B cell (primary cell): ENCODE results near the gene RDM1. TPM values are rescaled to one million over a fixed set of nuclear protein-coding genes. Genes with fewer than 3 reads are reported as not detected.

Experiments used
- ATAC-seq: fragments of 200-7000 bp; cut with Tn5 transposase; one replicate; pipeline ENCODE4 v1.10.0; 2021; ENCODE audit warnings: low read depth, mild to moderate bottlenecking, moderate number of reproducible peaks, moderate library complexity
- CTCF ChIA-PET: fragments of 350-600 bp; sonication (Branson Sonifier 250); formaldehyde crosslinking; loops from one replicate; lab custom pipeline; 2021; ENCODE audit warnings: antibody characterized with exemption, inconsistent platforms; lab: Charles Lee
- POLR2A ChIA-PET: fragments of 350-600 bp; sonication (Branson Sonifier 250); formaldehyde crosslinking; loops from one replicate; lab custom pipeline; 2021; ENCODE audit warnings: antibody characterized with exemption; lab: Charles Lee
- DNase-seq: peaks from one replicate; pipeline ENCODE4 v3.0.0; 2013
- H2AFZ ChIP-seq: 2 replicates; pipeline ENCODE4 v1.6.1; 2012; ENCODE audit warnings: mild to moderate bottlenecking, low read depth, low read length; ENCODE audit not compliant: insufficient read depth, poor library complexity, severe bottlenecking
- H3K27ac ChIP-seq, 2 donors: 1 replicate in 1 of 2; 2 replicates in 1 of 2; pipeline ENCODE4 v1.5.1; 2012 to 2013; ENCODE audit warnings: low read length in 2 of 2, mild to moderate bottlenecking in 2 of 2, moderate library complexity in 1 of 2
- H3K27me3 ChIP-seq, 4 experiments: fragments of 200-600 bp in 1 of 4; sonication (generic) in 1 of 4; replicated peaks in 1 of 4; 1 replicate in 2 of 4; 2 replicates in 2 of 4; pipeline versions ENCODE4 v1.6.1 to v1.7.0; 2013 to 2016; ENCODE audit warnings: low read length in 3 of 4, mild to moderate bottlenecking in 2 of 4, mixed read lengths in 1 of 4, moderate library complexity in 1 of 4; ENCODE audit not compliant: insufficient read depth in 4 of 4, control insufficient read depth in 3 of 4; ENCODE audit errors: control extremely low read depth in 1 of 4
- H3K36me3 ChIP-seq, 2 experiments: replicated peaks in 1 of 2; 1 replicate in 1 of 2; 2 replicates in 1 of 2; pipeline versions ENCODE4 v1.6.1 to v1.7.1; 2013; ENCODE audit warnings: low read length in 1 of 2; ENCODE audit not compliant: insufficient read depth in 2 of 2, control insufficient read depth in 1 of 2; ENCODE audit errors: control extremely low read depth in 1 of 2, extremely low read depth in 1 of 2
- H3K4me1 ChIP-seq, 2 donors: fragments of 200-600 bp in 1 of 2; sonication (generic) in 1 of 2; 1 replicate in 1 of 2; 2 replicates in 1 of 2; pipeline versions ENCODE4 v1.5.1 to v1.6.1; 2013 to 2017; ENCODE audit warnings: low read length in 2 of 2; ENCODE audit not compliant: control insufficient read depth in 2 of 2, insufficient read depth in 2 of 2
- H3K4me2 ChIP-seq: replicated peaks from 2 replicates; pipeline ENCODE3; 2012; ENCODE audit warnings: mild to moderate bottlenecking, low read depth, low read length; ENCODE audit not compliant: poor library complexity, severe bottlenecking
- H3K4me3 ChIP-seq, 5 experiments: fragments of 200-600 bp in 1 of 5; sonication (generic) in 1 of 5; 1 replicate in 3 of 5; 2 replicates in 2 of 5; pipeline versions ENCODE4 v1.5.1 to v1.7.0; 2011 to 2016; ENCODE audit warnings: low read length in 4 of 5, mild to moderate bottlenecking in 4 of 5, low read depth in 2 of 5, control low read depth in 1 of 5, moderate library complexity in 1 of 5; ENCODE audit not compliant: insufficient read depth in 1 of 5; ENCODE audit errors: control extremely low read depth in 1 of 5, extremely low read depth in 1 of 5
- H3K79me2 ChIP-seq: fragments of 200-600 bp; sonication (generic); one replicate; pipeline ENCODE4 v1.6.0; 2016; ENCODE audit warnings: low read length; ENCODE audit not compliant: control insufficient read depth, insufficient read depth
- H3K9ac ChIP-seq: fragments of 200-600 bp; sonication (generic); 2 replicates; pipeline ENCODE4 v1.6.1; 2017; ENCODE audit warnings: mild to moderate bottlenecking, low read length, moderate library complexity
- H3K9me3 ChIP-seq, 3 donors: one replicate each; pipeline versions ENCODE4 v1.6.1 to v1.7.1; 2013; ENCODE audit warnings: low read length in 2 of 3; ENCODE audit not compliant: control insufficient read depth in 2 of 3, insufficient read depth in 1 of 3; ENCODE audit errors: control extremely low read depth in 1 of 3
- H4K20me1 ChIP-seq: 2 replicates; pipeline ENCODE4 v1.6.0; 2012; ENCODE audit warnings: mild to moderate bottlenecking, low read length; ENCODE audit not compliant: insufficient read depth, control insufficient read depth, poor library complexity, severe bottlenecking
- H3K27ac Mint-ChIP-seq: one replicate; pipeline ENCODE4 v1.8.0; 2021; ENCODE audit warnings: mixed read lengths
- H3K27me3 Mint-ChIP-seq: one replicate; pipeline ENCODE4 v1.8.0; 2021; ENCODE audit warnings: mixed read lengths
- H3K4me1 Mint-ChIP-seq: one replicate; pipeline ENCODE4 v1.8.0; 2021; ENCODE audit warnings: mixed read lengths
- H3K4me3 Mint-ChIP-seq: one replicate; pipeline ENCODE4 v1.8.0; 2021; ENCODE audit warnings: mixed read lengths
- H3K9me3 Mint-ChIP-seq: one replicate; pipeline ENCODE4 v1.8.0; 2022; ENCODE audit warnings: mixed read lengths; ENCODE audit not compliant: insufficient read depth
- CTCF ChIP-seq: fragments of 200-600 bp; IDR thresholded peaks from one replicate; pipeline ENCODE4 v1.8.0; 2022; ENCODE audit warnings: antibody characterized with exemption, mild to moderate bottlenecking
- EZH2 ChIP-seq: IDR thresholded peaks from 2 replicates; pipeline ENCODE4 v1.6.1; 2012; ENCODE audit warnings: borderline replicate concordance, low read depth, mild to moderate bottlenecking, moderate library complexity, low read length; ENCODE audit not compliant: insufficient read depth, poor library complexity, severe bottlenecking
- WGBS: methylation state at CpG from one replicate; pipeline ENCODE4 v1.1.5; 2013; ENCODE audit warnings: missing lambda C conversion rate; ENCODE audit not compliant: insufficient coverage; 5-methylcytosine and 5-hydroxymethylcytosine counted together
- intact Hi-C: fragments of 100-400 bp; cut with micrococcal nuclease; formaldehyde crosslinking; loops from one replicate; pipeline ENCODE4 v1.10.0; 2022
- polyA plus RNA-seq: library from polyadenylated mRNA; depleted of rRNA; stranded (reverse); fragments of >200 nt; gene quantifications from 2 replicates; pipeline ENCODE4 v1.2.3, GENCODE V29; 2012
- total RNA-seq, 2 donors: library from RNA; stranded (reverse); fragments of 120-200 nt in 1 of 2; gene quantifications; 1 replicate in 1 of 2; 2 replicates in 1 of 2; pipeline versions ENCODE4 v1.2.3 to v1.2.4, GENCODE V29; 2013 to 2022

RDM1 gene
- total and polyA plus RNA-seq, 2 donors (not counting 1 experiment from before 2014, with no cell fraction given) = not detected

GRCh38 chr17:35968520-35969054 is 38.0 kb upstream of the RDM1 start:
- H4K20me1 ChIP-seq = no peaks in the 10 kb centered on the region
- no peak overlapping the region for H3K27ac Mint-ChIP-seq
- no peak for ATAC-seq
- POLR2A ChIA-PET = no interaction called here
- H3K4me3 ChIP-seq = no peak overlapping the region
- no peak overlapping the region for H3K27ac ChIP-seq
- H3K4me1 Mint-ChIP-seq = peaks cover 1% of the 10 kb centered on the region
- H2AFZ ChIP-seq = no peak overlapping the region
- H3K27me3 ChIP-seq = no peaks in the 10 kb centered on the region
- no peaks in the 10 kb centered on the region for H3K79me2 ChIP-seq
- no peak for DNase-seq
- no peak overlapping the region for H3K4me3 Mint-ChIP-seq
- no peaks in the 10 kb centered on the region for H3K9me3 Mint-ChIP-seq
- H3K9ac ChIP-seq = no peak overlapping the region
- H3K4me1 ChIP-seq = no peaks in the 10 kb centered on the region
- WGBS = 89% methylated on average over 8 of the region's 10 CpGs
- CTCF ChIA-PET = interaction anchor here (0.8 to 15.7 kb wide), 14 partner anchors 7 to 514 kb away, joined by 3 to 639 read pairs (median 6); partner anchors contain the start of gene CCL16
- intact Hi-C loops = loop anchor here (1.0 kb wide), 2 partner anchors 181 to 515 kb away; no protein-coding TSS in a partner anchor
- no peaks in the 10 kb centered on the region for H3K9me3 ChIP-seq
- no peaks in the 10 kb centered on the region for H3K36me3 ChIP-seq
- TF ChIP-seq CTCF (no peak), EZH2 (no peak)
- H3K27me3 Mint-ChIP-seq = peaks cover 25% of the 10 kb centered on the region
- H3K4me2 ChIP-seq = no peak overlapping the region

GRCh38 chr17:35965272-35965671 is 34.7 kb upstream of the RDM1 start:
- H3K27me3 Mint-ChIP-seq = peaks cover 30% of the 10 kb centered on the region
- no peak overlapping the region for H3K9ac ChIP-seq
- no peak for ATAC-seq
- CTCF ChIA-PET = interaction anchor here (1.6 to 2.2 kb wide), 3 partner anchors 12 to 518 kb away, joined by 6 to 7 read pairs (median 6); no protein-coding TSS in a partner anchor
- no peaks in the 10 kb centered on the region for H3K4me1 ChIP-seq
- no peaks in the 10 kb centered on the region for H3K9me3 Mint-ChIP-seq
- intact Hi-C loops = no loop called here
- POLR2A ChIA-PET = no interaction called here
- no peak overlapping the region for H2AFZ ChIP-seq
- no peak overlapping the region for H3K27ac ChIP-seq
- no peak overlapping the region for H3K4me3 Mint-ChIP-seq
- DNase-seq = no peak
- no peaks in the 10 kb centered on the region for H3K79me2 ChIP-seq
- no peaks in the 10 kb centered on the region for H3K36me3 ChIP-seq
- peaks cover 1% of the 10 kb centered on the region for H3K4me1 Mint-ChIP-seq
- 92% methylated on average over 6 of the region's 7 CpGs for WGBS
- no peak overlapping the region for H3K27ac Mint-ChIP-seq
- peaks cover 0 to 6% (median 3%) of the 10 kb centered on the region in 4 experiments for H3K27me3 ChIP-seq
- no peak overlapping the region for H3K4me2 ChIP-seq
- H3K4me3 ChIP-seq = no peak overlapping the region
- TF ChIP-seq EZH2 (no peak), CTCF (no peak)
- no peaks in the 10 kb centered on the region for H3K9me3 ChIP-seq
- no peaks in the 10 kb centered on the region for H4K20me1 ChIP-seq
